Activated CD8-positive, alpha-beta T cell treated with anti-CD3 and anti-CD28 coated beads, Interleukin-2, amount 10 ng/mL, durations not matched to agents 7 days and 5 days (primary cell): Measurements from ENCODE around the gene CAMSAP3. TPM values are rescaled to one million over a fixed set of nuclear protein-coding genes. Genes with fewer than 3 reads are reported as not detected.

Experiments used
- ATAC-seq: fragments of 150-1000 bp; cut with Tn5 transposase; one replicate; pipeline ENCODE4 v1.10.0; 2021; ENCODE audit warnings: moderate library complexity
- CTCF ChIA-PET: fragments of 350-600 bp; sonication (Branson Sonifier 250); formaldehyde crosslinking; loops from one replicate; lab custom pipeline; 2021; ENCODE audit warnings: antibody characterized with exemption; lab: Charles Lee
- POLR2A ChIA-PET: fragments of 350-600 bp; sonication (Branson Sonifier 250); formaldehyde crosslinking; loops from one replicate; lab custom pipeline; 2021; ENCODE audit warnings: antibody characterized with exemption; lab: Charles Lee
- DNase-seq: peaks from one replicate; pipeline ENCODE4 v3.0.0-alpha.2; 2020
- H3K27ac Mint-ChIP-seq: one replicate; pipeline ENCODE4 v1.8.0; 2021; ENCODE audit warnings: mild to moderate bottlenecking, mixed read lengths
- H3K27me3 Mint-ChIP-seq: one replicate; pipeline ENCODE4 v1.8.0; 2021; ENCODE audit warnings: low read depth, mixed read lengths
- H3K36me3 Mint-ChIP-seq: one replicate; pipeline ENCODE4 v1.8.0; 2021; ENCODE audit warnings: low read depth, mixed read lengths
- H3K4me1 Mint-ChIP-seq: one replicate; pipeline ENCODE4 v1.8.0; 2021; ENCODE audit warnings: low read depth, mixed read lengths
- H3K4me3 Mint-ChIP-seq: one replicate; pipeline ENCODE4 v1.8.0; 2021; ENCODE audit warnings: mild to moderate bottlenecking, mixed read lengths
- H3K9me3 Mint-ChIP-seq: one replicate; pipeline ENCODE4 v1.8.0; 2022; ENCODE audit warnings: mixed read lengths; ENCODE audit not compliant: insufficient read depth
- total RNA-seq, 2 experiments: library from RNA; stranded (reverse); gene quantifications; one replicate each; pipeline ENCODE4 v1.2.3, GENCODE V29; 2021

CAMSAP3 gene
- under 1 TPM; 0.34 to 0.42 TPM for total RNA-seq

- DNase-seq: peak; percentile 47
- ChIA-PET CTCF (interaction anchor here (1.1 kb wide), 1 partner anchor 27 kb away, joined by 3 read pairs; no protein-coding TSS in a partner anchor), POLR2A (no interaction called here)
- Mint-ChIP-seq H3K27me3 (peaks cover 39% of the 10 kb centered on the region), H3K4me1 (peaks cover 4% of the 10 kb centered on the region), H3K36me3 (no peaks in the 10 kb centered on the region), H3K27ac (no peak within 1 kb of the TSS), H3K4me3 (peak within 1 kb of the TSS; percentile 66), H3K9me3 (no peaks in the 10 kb centered on the region)
- ATAC-seq: peak; percentile 94
Measured at GRCh38 chr19:7595466-7596133, at the start of gene CAMSAP3. CAMSAP3 (plus strand) TSS chr19:7595863; CDS start chr19:7596003, 140 bp downstream.

GRCh38 chr19:7545904-7546303 lies 49.8 kb upstream of the CAMSAP3 start:
- Mint-ChIP-seq H3K9me3 (no peaks in the 10 kb centered on the region), H3K27ac (peak overlapping the region; percentile 68), H3K4me1 (peaks cover 54% of the 10 kb centered on the region), H3K4me3 (peak overlapping the region; percentile 3), H3K36me3 (peaks cover 57% of the 10 kb centered on the region), H3K27me3 (no peaks in the 10 kb centered on the region)
- ATAC-seq (peak; percentile 21), DNase-seq (no peak)
- ChIA-PET CTCF (interaction anchor here (3.4 kb wide), 1 partner anchor 22 kb away, joined by 18 read pairs; no protein-coding TSS in a partner anchor), POLR2A (no interaction called here)

GRCh38 chr19:7547159-7547558 lies 48.5 kb upstream of the CAMSAP3 start:
- Mint-ChIP-seq H3K36me3 (peaks cover 57% of the 10 kb centered on the region), H3K27ac (peak overlapping the region; percentile 43), H3K27me3 (no peaks in the 10 kb centered on the region), H3K4me1 (peaks cover 58% of the 10 kb centered on the region), H3K9me3 (no peaks in the 10 kb centered on the region), H3K4me3 (no peak overlapping the region)
- POLR2A ChIA-PET: no interaction called here
- no peak for ATAC-seq
- no peak for DNase-seq
- CTCF ChIA-PET: interaction anchor here (1.5 kb wide), 1 partner anchor 21 kb away, joined by 5 read pairs; no protein-coding TSS in a partner anchor

- Mint-ChIP-seq H3K4me3 (no peak overlapping the region), H3K4me1 (peaks cover 56% of the 10 kb centered on the region), H3K36me3 (peaks cover 57% of the 10 kb centered on the region), H3K9me3 (no peaks in the 10 kb centered on the region), H3K27me3 (no peaks in the 10 kb centered on the region), H3K27ac (no peak overlapping the region)
- CTCF ChIA-PET: interaction anchor here (1.8 kb wide), 1 partner anchor 19 kb away, joined by 6 read pairs; no protein-coding TSS in a partner anchor
- no peak for ATAC-seq
- POLR2A ChIA-PET: no interaction called here
- no peak for DNase-seq
Measured at GRCh38 chr19:7549429-7550148, 46.1 kb upstream of the CAMSAP3 start.

- Mint-ChIP-seq H3K4me3 (no peak overlapping the region), H3K27ac (no peak overlapping the region), H3K27me3 (no peaks in the 10 kb centered on the region), H3K9me3 (no peaks in the 10 kb centered on the region), H3K4me1 (peaks cover 49% of the 10 kb centered on the region), H3K36me3 (peaks cover 55% of the 10 kb centered on the region)
- ChIA-PET CTCF (interaction anchor here (1.8 kb wide), 1 partner anchor 18 kb away, joined by 6 read pairs; no protein-coding TSS in a partner anchor), POLR2A (no interaction called here)
- DNase-seq (no peak), ATAC-seq (no peak)
Measured at GRCh38 chr19:7550169-7550770, 45.4 kb upstream of the CAMSAP3 start.

- peak; percentile 21 for ATAC-seq
- Mint-ChIP-seq H3K9me3 (no peaks in the 10 kb centered on the region), H3K36me3 (peaks cover 57% of the 10 kb centered on the region), H3K27ac (peak overlapping the region; percentile 22), H3K4me1 (peaks cover 41% of the 10 kb centered on the region), H3K27me3 (no peaks in the 10 kb centered on the region), H3K4me3 (no peak overlapping the region)
- ChIA-PET CTCF (interaction anchor here (1.8 to 2.1 kb wide), 2 partner anchors 17 to 18 kb away, joined by 6 to 14 read pairs; no protein-coding TSS in a partner anchor), POLR2A (no interaction called here)
- DNase-seq: peak; percentile 43
Measured at GRCh38 chr19:7550987-7551761, 44.5 kb upstream of the CAMSAP3 start.

GRCh38 chr19:7552781-7553180 lies 42.9 kb upstream of the CAMSAP3 start:
- Mint-ChIP-seq H3K36me3 (peaks cover 63% of the 10 kb centered on the region), H3K4me1 (peaks cover 29% of the 10 kb centered on the region), H3K4me3 (no peak overlapping the region), H3K9me3 (no peaks in the 10 kb centered on the region), H3K27me3 (no peaks in the 10 kb centered on the region), H3K27ac (peak overlapping the region; percentile 81)
- CTCF ChIA-PET: interaction anchor here (2.1 kb wide), 1 partner anchor 16 kb away, joined by 14 read pairs; no protein-coding TSS in a partner anchor
- POLR2A ChIA-PET: interaction anchor here (0.6 kb wide), 1 partner anchor 761 kb away, joined by 3 read pairs; no protein-coding TSS in a partner anchor
- peak; percentile 61 for ATAC-seq
- DNase-seq: peak; percentile 55

- ATAC-seq (no peak), DNase-seq (no peak)
- ChIA-PET POLR2A (no interaction called here), CTCF (interaction anchor here (1.1 kb wide), 1 partner anchor 14 kb away, joined by 6 read pairs; no protein-coding TSS in a partner anchor)
- peaks cover 26% of the 10 kb centered on the region for H3K4me1 Mint-ChIP-seq
- H3K27ac Mint-ChIP-seq: no peak overlapping the region
- H3K27me3 Mint-ChIP-seq: no peaks in the 10 kb centered on the region
- no peaks in the 10 kb centered on the region for H3K9me3 Mint-ChIP-seq
- H3K36me3 Mint-ChIP-seq: peaks cover 71% of the 10 kb centered on the region
- H3K4me3 Mint-ChIP-seq: no peak overlapping the region
Measured at GRCh38 chr19:7554565-7554964, 41.1 kb upstream of the CAMSAP3 start.

GRCh38 chr19:7554990-7555864 lies 40.4 kb upstream of the CAMSAP3 start:
- Mint-ChIP-seq H3K4me1 (peaks cover 26% of the 10 kb centered on the region), H3K27ac (no peak overlapping the region), H3K9me3 (no peaks in the 10 kb centered on the region), H3K27me3 (no peaks in the 10 kb centered on the region), H3K36me3 (peaks cover 67% of the 10 kb centered on the region), H3K4me3 (no peak overlapping the region)
- ATAC-seq: peak; percentile 24
- ChIA-PET CTCF (interaction anchor here (0.6 to 1.1 kb wide), 2 partner anchors 11 to 13 kb away, joined by 3 to 6 read pairs; no protein-coding TSS in a partner anchor), POLR2A (no interaction called here)
- peak; percentile 32 for DNase-seq

- Mint-ChIP-seq H3K9me3 (no peaks in the 10 kb centered on the region), H3K27me3 (no peaks in the 10 kb centered on the region), H3K4me3 (no peak overlapping the region), H3K36me3 (peaks cover 59% of the 10 kb centered on the region), H3K27ac (no peak overlapping the region), H3K4me1 (peaks cover 21% of the 10 kb centered on the region)
- CTCF ChIA-PET: no interaction called here
- DNase-seq: no peak
- no peak for ATAC-seq
- POLR2A ChIA-PET: no interaction called here
Measured at GRCh38 chr19:7556696-7557315, 38.9 kb upstream of the CAMSAP3 start.
